Measurements from ENCODE around the gene ABCA3. TPM values are rescaled to one million over a fixed set of nuclear protein-coding genes. Genes with fewer than 3 reads are reported as not detected.

ABCA3 gene
- total and polyA plus RNA-seq, 2 donors (not counting 1 experiment from before 2014, with no cell fraction given), result 1.7 to 6.1 TPM

DNA sequence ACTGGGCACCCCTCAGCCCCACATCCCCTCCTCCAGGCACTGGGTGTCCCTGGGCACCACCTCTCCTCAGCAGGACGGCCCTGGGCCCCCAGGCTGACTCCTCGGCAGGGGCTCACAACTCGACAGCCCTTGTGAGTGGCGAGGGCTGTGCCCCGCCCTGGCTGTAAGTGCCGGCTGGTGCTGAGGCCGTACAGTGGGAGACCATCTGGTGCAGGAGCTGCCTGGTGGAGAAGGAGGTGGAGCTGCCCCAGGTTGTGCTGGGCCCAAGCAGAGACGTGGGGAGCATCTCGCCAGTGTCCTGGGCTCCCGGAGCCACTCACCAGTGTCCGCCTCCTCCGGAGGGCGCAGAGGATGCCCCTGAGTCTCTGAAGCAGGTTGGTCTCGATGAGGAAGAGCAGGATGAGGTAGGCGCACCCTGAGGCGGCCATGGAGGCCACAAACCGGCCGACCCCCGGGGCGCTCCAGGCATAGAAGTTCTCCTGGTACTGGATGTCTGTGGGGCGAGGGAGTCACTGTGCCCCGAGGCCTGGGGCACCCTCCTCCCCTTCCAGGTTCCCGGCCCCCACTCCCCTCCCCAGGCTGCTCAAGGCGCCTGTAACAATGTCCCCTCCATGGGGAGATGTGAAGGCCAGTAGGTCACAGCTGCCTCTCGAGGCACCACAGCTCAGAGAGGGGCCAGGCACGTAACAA is 57.5 kb downstream of the ABCA3 start:
- H4K20me1 ChIP-seq (ENCODE audit: control insufficient read depth, extremely low read depth, insufficient read depth, low read length), result no peaks in the 10 kb centered on the region
- no peak overlapping the region for H3K9ac ChIP-seq (ENCODE audit: insufficient read depth, low read length)
- no peaks in the 10 kb centered on the region for H3K4me1 ChIP-seq (ENCODE audit: control insufficient read depth, extremely low read depth, insufficient read depth, low read length)
- no peaks in the 10 kb centered on the region for H3K27me3 ChIP-seq (ENCODE audit: control insufficient read depth, insufficient read depth, low read length)
- H3K4me2 ChIP-seq (ENCODE audit: extremely low read depth, insufficient read depth, low read length), result no peak overlapping the region
- no peaks in the 10 kb centered on the region for H3K9me3 ChIP-seq (ENCODE audit: control insufficient read depth, insufficient read depth, low read depth, low read length)
- H3K79me2 ChIP-seq (ENCODE audit: control insufficient read depth, insufficient read depth, low read length), result no peaks in the 10 kb centered on the region
- no peaks in the 10 kb centered on the region for H3K36me3 ChIP-seq (ENCODE audit: control insufficient read depth, insufficient read depth, low read length)
- H2AFZ ChIP-seq (ENCODE audit: low read length), result no peak overlapping the region
- no peak for DNase-seq (ENCODE audit: low read depth in 2 of 2)
- H3K27ac ChIP-seq (ENCODE audit: insufficient read depth, low read length), result no peak overlapping the region
- TF ChIP-seq, protein P1, sequence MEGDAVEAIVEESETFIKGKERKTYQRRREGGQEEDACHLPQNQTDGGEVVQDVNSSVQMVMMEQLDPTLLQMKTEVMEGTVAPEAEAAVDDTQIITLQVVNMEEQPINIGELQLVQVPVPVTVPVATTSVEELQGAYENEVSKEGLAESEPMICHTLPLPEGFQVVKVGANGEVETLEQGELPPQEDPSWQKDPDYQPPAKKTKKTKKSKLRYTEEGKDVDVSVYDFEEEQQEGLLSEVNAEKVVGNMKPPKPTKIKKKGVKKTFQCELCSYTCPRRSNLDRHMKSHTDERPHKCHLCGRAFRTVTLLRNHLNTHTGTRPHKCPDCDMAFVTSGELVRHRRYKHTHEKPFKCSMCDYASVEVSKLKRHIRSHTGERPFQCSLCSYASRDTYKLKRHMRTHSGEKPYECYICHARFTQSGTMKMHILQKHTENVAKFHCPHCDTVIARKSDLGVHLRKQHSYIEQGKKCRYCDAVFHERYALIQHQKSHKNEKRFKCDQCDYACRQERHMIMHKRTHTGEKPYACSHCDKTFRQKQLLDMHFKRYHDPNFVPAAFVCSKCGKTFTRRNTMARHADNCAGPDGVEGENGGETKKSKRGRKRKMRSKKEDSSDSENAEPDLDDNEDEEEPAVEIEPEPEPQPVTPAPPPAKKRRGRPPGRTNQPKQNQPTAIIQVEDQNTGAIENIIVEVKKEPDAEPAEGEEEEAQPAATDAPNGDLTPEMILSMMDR (conservative IDR thresholded peaks at IDR 0.05 in 1 of 2, IDR thresholded peaks at IDR 0.05 in 1 of 2; ENCODE audit: low read depth in 1 of 2, low read length in 2 of 2), result no peak
- no peak for TF ChIP-seq EZH2 (IDR thresholded peaks at IDR 0.05; ENCODE audit: low read length, missing control alignments)
- H3K4me3 ChIP-seq (replicated peaks in 1 of 4; ENCODE audit: control extremely low read depth in 1 of 4, insufficient read depth in 1 of 4, low read depth in 3 of 4, low read length in 4 of 4), result no peak overlapping the region

DNA sequence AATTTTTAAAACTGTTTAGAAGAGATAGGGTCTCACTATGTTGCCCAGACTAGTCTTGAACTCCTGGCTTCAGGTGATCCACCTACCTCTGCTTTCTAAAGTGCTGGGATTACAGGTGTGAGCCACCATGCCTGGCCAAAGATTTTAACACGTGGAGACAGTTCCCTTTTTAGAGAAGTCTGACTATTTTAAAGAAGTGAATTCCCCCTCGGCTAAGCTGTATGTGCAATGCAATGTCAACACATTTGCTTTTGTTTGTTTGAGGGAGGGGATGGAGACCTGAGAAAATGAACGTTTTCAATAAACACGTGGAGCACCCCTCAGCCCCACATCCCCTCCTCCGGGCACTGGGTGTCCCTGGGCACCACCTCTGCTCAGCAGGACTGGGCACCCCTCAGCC is 58.3 kb downstream of the ABCA3 start:
- DNase-seq (ENCODE audit: low read depth in 2 of 2), result no peak
- Histone ChIP-seq H4K20me1 (ENCODE audit: control insufficient read depth, extremely low read depth, insufficient read depth, low read length) (no peaks in the 10 kb centered on the region), H3K4me3 (replicated peaks in 1 of 4; ENCODE audit: control extremely low read depth in 1 of 4, insufficient read depth in 1 of 4, low read depth in 3 of 4, low read length in 4 of 4) (no peak overlapping the region), H3K9ac (ENCODE audit: insufficient read depth, low read length) (no peak overlapping the region), H3K27me3 (ENCODE audit: control insufficient read depth, insufficient read depth, low read length) (no peaks in the 10 kb centered on the region), H3K27ac (ENCODE audit: insufficient read depth, low read length) (no peak overlapping the region), H2AFZ (ENCODE audit: low read length) (no peak overlapping the region), H3K9me3 (ENCODE audit: control insufficient read depth, insufficient read depth, low read depth, low read length) (no peaks in the 10 kb centered on the region), H3K4me2 (ENCODE audit: extremely low read depth, insufficient read depth, low read length) (no peak overlapping the region), H3K79me2 (ENCODE audit: control insufficient read depth, insufficient read depth, low read length) (no peaks in the 10 kb centered on the region), H3K4me1 (ENCODE audit: control insufficient read depth, extremely low read depth, insufficient read depth, low read length) (no peaks in the 10 kb centered on the region), H3K36me3 (ENCODE audit: control insufficient read depth, insufficient read depth, low read length) (no peaks in the 10 kb centered on the region)
- TF ChIP-seq, protein P1 (conservative IDR thresholded peaks at IDR 0.05 in 1 of 2, IDR thresholded peaks at IDR 0.05 in 1 of 2; ENCODE audit: low read depth in 1 of 2, low read length in 2 of 2), result no peak
- TF ChIP-seq EZH2 (IDR thresholded peaks at IDR 0.05; ENCODE audit: low read length, missing control alignments), result no peak

DNA sequence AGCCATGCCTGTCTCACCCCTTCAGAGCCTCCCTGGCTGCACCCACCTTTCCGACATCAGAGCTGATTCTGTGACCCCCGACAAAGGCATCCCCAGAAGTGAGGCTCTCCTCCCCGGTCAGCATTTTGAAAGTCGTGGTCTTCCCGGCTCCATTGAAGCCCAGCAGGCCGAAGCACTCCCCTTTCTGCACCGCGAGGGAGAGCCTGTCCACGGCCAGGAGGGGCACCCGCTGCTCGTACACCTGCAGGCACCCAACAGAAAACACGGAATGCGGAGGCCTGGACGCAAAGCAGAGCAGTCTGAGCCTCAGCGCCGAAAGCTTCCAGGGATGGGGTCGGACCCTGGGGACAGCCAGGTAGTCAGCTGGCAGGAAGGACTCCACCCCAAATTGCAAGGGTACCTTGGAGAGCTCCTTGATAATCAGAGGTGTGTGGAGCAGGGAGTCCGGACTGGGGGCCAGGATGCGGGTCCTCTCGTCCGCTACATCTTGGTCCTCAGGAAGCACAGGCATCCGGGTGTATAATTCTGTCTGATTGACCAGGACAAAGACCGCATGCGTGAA is 59.5 kb downstream of the ABCA3 start:
- H3K9me3 ChIP-seq (ENCODE audit: control insufficient read depth, insufficient read depth, low read depth, low read length), result no peaks in the 10 kb centered on the region
- H3K27ac ChIP-seq (ENCODE audit: insufficient read depth, low read length), result no peak overlapping the region
- H3K79me2 ChIP-seq (ENCODE audit: control insufficient read depth, insufficient read depth, low read length), result no peaks in the 10 kb centered on the region
- H3K4me2 ChIP-seq (ENCODE audit: extremely low read depth, insufficient read depth, low read length), result no peak overlapping the region
- H4K20me1 ChIP-seq (ENCODE audit: control insufficient read depth, extremely low read depth, insufficient read depth, low read length), result no peaks in the 10 kb centered on the region
- no peaks in the 10 kb centered on the region for H3K36me3 ChIP-seq (ENCODE audit: control insufficient read depth, insufficient read depth, low read length)
- H3K27me3 ChIP-seq (ENCODE audit: control insufficient read depth, insufficient read depth, low read length), result no peaks in the 10 kb centered on the region
- no peak overlapping the region for H3K4me3 ChIP-seq (replicated peaks in 1 of 4; ENCODE audit: control extremely low read depth in 1 of 4, insufficient read depth in 1 of 4, low read depth in 3 of 4, low read length in 4 of 4)
- no peaks in the 10 kb centered on the region for H3K4me1 ChIP-seq (ENCODE audit: control insufficient read depth, extremely low read depth, insufficient read depth, low read length)
- no peak overlapping the region for H2AFZ ChIP-seq (ENCODE audit: low read length)
- DNase-seq (ENCODE audit: low read depth in 2 of 2), result no peak
- no peak overlapping the region for H3K9ac ChIP-seq (ENCODE audit: insufficient read depth, low read length)
- TF ChIP-seq EZH2 (IDR thresholded peaks at IDR 0.05; ENCODE audit: low read length, missing control alignments), result no peak
- TF ChIP-seq, protein P1 (conservative IDR thresholded peaks at IDR 0.05 in 1 of 2, IDR thresholded peaks at IDR 0.05 in 1 of 2; ENCODE audit: low read depth in 1 of 2, low read length in 2 of 2), result no peak

Measured in fibroblast of lung (primary cell).